HG03378 (cell line): ENCODE measurements around the gene SPAG16.

Experiments used
- ATAC-seq: cut with Tn5 transposase; IDR thresholded peaks from one replicate; pipeline ENCODE4 v1.9.1; 2021; ENCODE audit warnings: mild to moderate bottlenecking, moderate library complexity; ENCODE audit not compliant: unreplicated experiment

Gene SPAG16

GRCh38 chr2:213284105-213285090 lies at the start of gene SPAG16:
Gene SPAG16 (plus strand): TSS chr2:213284464.
- peak; percentile 98 for ATAC-seq

- no peak for ATAC-seq
These were observed 49.6 kb upstream of the SPAG16 start for GRCh38 chr2:213234641-213235040.

GRCh38 chr2:213235741-213236140 lies 48.5 kb upstream of the SPAG16 start:
- ATAC-seq: no peak

- ATAC-seq: no peak
These were observed 47.0 kb upstream of the SPAG16 start for GRCh38 chr2:213237251-213237650.

GRCh38 chr2:213237787-213238186 lies 46.5 kb upstream of the SPAG16 start:
- no peak for ATAC-seq

- ATAC-seq: peak; percentile 44
These were observed 45.3 kb upstream of the SPAG16 start for GRCh38 chr2:213238753-213239495.

GRCh38 chr2:213241817-213242216 lies 42.4 kb upstream of the SPAG16 start:
- ATAC-seq: no peak

GRCh38 chr2:213242653-213243052 lies 41.6 kb upstream of the SPAG16 start:
- no peak for ATAC-seq

GRCh38 chr2:213243189-213244044 lies 40.8 kb upstream of the SPAG16 start:
- peak; percentile 26 for ATAC-seq

GRCh38 chr2:213246497-213247281 lies 37.6 kb upstream of the SPAG16 start:
- peak; percentile 38 for ATAC-seq

- no peak for ATAC-seq
These were observed 36.7 kb upstream of the SPAG16 start for GRCh38 chr2:213247566-213247965.

- no peak for ATAC-seq
These were observed 35.6 kb upstream of the SPAG16 start for GRCh38 chr2:213248637-213249036.

- ATAC-seq: no peak
These were observed 34.8 kb upstream of the SPAG16 start for GRCh38 chr2:213249502-213249901.

- ATAC-seq: peak; percentile 86
These were observed 32.6 kb upstream of the SPAG16 start for GRCh38 chr2:213251618-213252017.

GRCh38 chr2:213252206-213252605 lies 32.1 kb upstream of the SPAG16 start:
- no peak for ATAC-seq

GRCh38 chr2:213253162-213253561 lies 31.1 kb upstream of the SPAG16 start:
- no peak for ATAC-seq

- ATAC-seq: no peak
These were observed 25.0 kb upstream of the SPAG16 start for GRCh38 chr2:213259266-213259665.

GRCh38 chr2:213261237-213261636 lies 23.0 kb upstream of the SPAG16 start:
- ATAC-seq: no peak

- ATAC-seq: no peak
These were observed 22.5 kb upstream of the SPAG16 start for GRCh38 chr2:213261715-213262114.

- ATAC-seq: no peak
These were observed 18.6 kb upstream of the SPAG16 start for GRCh38 chr2:213265679-213266078.
